Aorta (tissue), 5 donors: ENCODE results near the gene CHRM3. TPM values are rescaled to one million over a fixed set of nuclear protein-coding genes. Genes with fewer than 3 reads are reported as not detected.
"Not testable (repeated sequence)": the region's sequence is repeated elsewhere in the genome, so short reads cannot be mapped to it uniquely, and the experiment has no call there.

Experiments
- ATAC-seq: fragments of 200-7000 bp; cut with Tn5 transposase; one replicate; pipeline ENCODE4 v1.9.1; 2022; ENCODE audit warnings: moderate library complexity; ENCODE audit not compliant: low FRiP score
- DNase-seq, 2 donors: peaks; one replicate each; pipeline ENCODE4 v3.0.0-alpha.2; 2020
- H3K27ac ChIP-seq, 2 donors: one replicate each; pipeline ENCODE4 v1.5.1; 2013; ENCODE audit warnings: low read length in 2 of 2, mild to moderate bottlenecking in 2 of 2, moderate library complexity in 2 of 2, control low read depth in 1 of 2, inconsistent platforms in 1 of 2, low read depth in 1 of 2
- H3K27me3 ChIP-seq, 2 donors: one replicate each; pipeline ENCODE4 v1.6.1; 2013; ENCODE audit warnings: control low read depth in 1 of 2, low read length in 1 of 2, mild to moderate bottlenecking in 1 of 2, moderate library complexity in 1 of 2; ENCODE audit not compliant: insufficient read depth in 2 of 2, control insufficient read depth in 1 of 2
- H3K36me3 ChIP-seq, 2 donors: one replicate each; pipeline ENCODE4 v1.6.1; 2013; ENCODE audit warnings: control low read depth in 1 of 2, low read length in 1 of 2, mild to moderate bottlenecking in 1 of 2; ENCODE audit not compliant: insufficient read depth in 2 of 2, control insufficient read depth in 1 of 2
- H3K4me1 ChIP-seq, 2 donors: one replicate each; pipeline ENCODE4 v1.6.1; 2013; ENCODE audit warnings: low read length in 2 of 2, control low read depth in 1 of 2, mild to moderate bottlenecking in 1 of 2, moderate library complexity in 1 of 2; ENCODE audit not compliant: insufficient read depth in 2 of 2, control insufficient read depth in 1 of 2
- H3K4me3 ChIP-seq, 2 donors: one replicate each; pipeline ENCODE4 v1.5.1; 2013; ENCODE audit warnings: low read length in 2 of 2, control low read depth in 1 of 2, mild to moderate bottlenecking in 1 of 2
- H3K9me3 ChIP-seq: one replicate; pipeline ENCODE4 v1.6.1; 2013; ENCODE audit warnings: mild to moderate bottlenecking, low read length; ENCODE audit not compliant: control insufficient read depth
- WGBS, 2 donors: extraction: QIAGEN DNeasy Blood & Tissue Kit; methylation state at CpG; one replicate each; pipeline ENCODE4 v1.1.7; 2013; 5-methylcytosine and 5-hydroxymethylcytosine counted together
- intact Hi-C, 2 donors: fragments of 100-400 bp; cut with DNase I; formaldehyde crosslinking; loops; one replicate each; pipeline versions ENCODE4 v1.14.2 to v1.15.0; 2022
- polyA plus RNA-seq, 2 donors: library from polyadenylated mRNA; stranded (reverse); fragments of 200-250 nt; gene quantifications; one replicate each; pipeline ENCODE4 v1.2.3, GENCODE V29; 2013
- total RNA-seq, 2 donors: library from RNA; stranded (reverse); fragmentation: NEBNext Ultra II Directional; extraction: Animal tissue kit (Norgen Biotek cat#: 25700); gene quantifications; one replicate each; pipeline ENCODE4 v1.2.1, GENCODE V29; 2021
- donor health status: healthy with polysubstance abuse.
- donor health status: Bipolar disorder and iron deficiency.
- donor health status: DM: no; HTN: no; CAD: no.
- donor health status: DM: no; HTN: no; CAD: no.
- donor health status: DM: yes; HTN: yes; CAD: no.

CHRM3 gene
- total and polyA plus RNA-seq, 4 donors: 0.26 to 4.0 (median 3.8) TPM; not detected in 1

- H3K4me1 ChIP-seq: no peaks in the 10 kb centered on the region
- ATAC-seq (no peak), DNase-seq (no peak)
- 50 to 53% methylated on average over 4 of the region's 4 CpGs for WGBS, 2 donors
- no peaks in the 10 kb centered on the region for H3K36me3 ChIP-seq
- no peak overlapping the region for H3K27ac ChIP-seq
- no peaks in the 10 kb centered on the region for H3K9me3 ChIP-seq
- intact Hi-C loops: no loop called here
- no peak overlapping the region for H3K4me3 ChIP-seq
- H3K27me3 ChIP-seq: no peaks in the 10 kb centered on the region
These were observed 25.0 kb upstream of the CHRM3 start for GRCh38 chr1:239361403-239361802.

DNA sequence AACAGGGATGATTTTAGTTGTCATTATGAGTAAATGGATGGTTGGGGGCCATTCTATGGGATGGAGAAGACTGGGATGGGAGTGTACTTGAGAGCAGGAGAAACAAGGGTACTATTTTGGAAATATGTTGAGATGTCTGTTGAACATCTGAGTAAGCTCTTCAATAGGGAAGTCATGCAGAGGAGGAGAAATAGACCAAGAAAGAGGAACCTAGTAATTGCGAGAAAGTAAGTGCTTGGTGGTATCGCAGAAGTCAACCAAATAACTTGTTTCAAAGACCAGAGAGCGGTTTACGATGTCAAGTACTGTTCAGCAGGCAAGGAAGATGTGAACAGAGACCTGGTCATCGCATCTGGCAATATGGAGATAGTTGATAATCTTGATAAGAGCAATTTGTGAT, 22.4 kb upstream of the CHRM3 start:
- Histone ChIP-seq H3K4me1 (no peaks in the 10 kb centered on the region), H3K9me3 (no peaks in the 10 kb centered on the region), H3K36me3 (no peaks in the 10 kb centered on the region), H3K4me3 (no peak overlapping the region), H3K27ac (no peak overlapping the region), H3K27me3 (peaks cover 0 to 1% of the 10 kb centered on the region in 2 donors)
- ATAC-seq (no peak), DNase-seq (no peak)
- 95 to 100% methylated on average over 5 of the region's 5 CpGs for WGBS, 2 donors
- intact Hi-C loops: no loop called here

DNA sequence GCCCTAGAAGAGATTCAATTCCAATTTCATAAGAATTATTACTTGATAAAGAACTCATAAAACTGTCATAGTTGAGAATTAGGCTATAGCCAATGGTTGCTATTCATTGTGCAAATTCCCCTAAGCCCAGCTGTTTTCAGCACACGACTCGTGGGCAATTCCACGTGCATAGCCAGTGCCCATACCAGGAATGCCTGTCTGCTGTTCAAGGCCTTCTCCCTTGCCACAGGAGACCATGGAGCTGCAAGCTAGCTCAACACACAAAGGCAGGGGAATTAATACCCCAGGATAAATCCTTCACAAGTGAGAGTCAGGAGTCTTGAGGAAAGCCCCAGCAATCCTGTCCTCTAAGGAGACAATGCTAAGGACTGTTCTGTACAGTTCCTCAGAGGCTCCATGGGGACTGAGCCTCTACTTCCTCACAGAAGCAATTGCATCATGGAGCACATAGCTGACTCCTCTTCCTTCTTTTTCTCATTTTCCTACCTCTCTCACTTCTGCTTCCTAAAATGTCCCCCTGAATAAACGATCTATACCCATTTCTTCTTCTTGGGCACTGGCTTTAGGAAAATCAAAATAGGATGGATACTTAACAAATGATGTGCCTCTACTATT, 19.1 kb upstream of the CHRM3 start:
- intact Hi-C loops: no loop called here
- Histone ChIP-seq H3K36me3 (no peaks in the 10 kb centered on the region), H3K4me3 (no peak overlapping the region), H3K9me3 (no peaks in the 10 kb centered on the region), H3K27me3 (peaks cover 0 to 1% of the 10 kb centered on the region in 2 donors), H3K27ac (no peak overlapping the region), H3K4me1 (no peaks in the 10 kb centered on the region)
- 76 to 86% methylated on average over 4 of the region's 4 CpGs for WGBS, 2 donors
- no peak for DNase-seq
- no peak for ATAC-seq

DNA sequence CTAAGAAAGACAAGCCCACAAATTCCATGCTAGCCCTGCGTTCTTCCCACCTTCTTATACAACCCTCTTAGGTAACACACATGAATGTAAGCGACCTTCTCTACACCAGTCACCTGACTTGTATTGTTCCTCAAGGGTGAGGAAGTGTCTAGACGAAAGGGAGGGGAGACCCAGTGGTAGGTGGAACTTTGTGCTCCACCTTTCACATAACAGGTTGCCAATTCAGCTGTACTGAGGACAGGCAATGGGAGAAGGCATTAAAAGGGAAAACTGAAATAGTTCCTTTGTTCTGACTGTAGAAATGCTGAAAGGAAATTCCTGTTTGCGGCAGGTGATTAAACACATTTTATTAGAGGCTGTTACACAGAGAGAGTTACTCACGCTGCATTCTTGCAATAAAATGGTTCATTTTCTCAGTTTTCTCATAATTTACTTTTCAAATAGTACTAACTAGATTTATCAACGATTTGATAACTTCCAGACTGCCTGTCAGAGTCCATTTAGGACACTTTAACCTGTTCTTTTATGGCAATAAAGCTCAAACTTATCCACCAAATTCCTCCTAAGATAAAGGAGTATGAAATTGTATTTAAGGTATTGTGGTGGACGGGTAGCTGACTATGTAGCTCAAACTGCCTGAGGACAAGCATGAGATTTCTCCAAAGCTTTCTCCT, 17.8 kb upstream of the CHRM3 start:
- Histone ChIP-seq H3K27me3 (peaks cover 0 to 1% of the 10 kb centered on the region in 2 donors), H3K27ac (no peak overlapping the region), H3K4me3 (no peak overlapping the region), H3K4me1 (no peaks in the 10 kb centered on the region), H3K36me3 (no peaks in the 10 kb centered on the region), H3K9me3 (no peaks in the 10 kb centered on the region)
- whole genome bisulfite sequencing, 2 donors: 70 to 76% methylated on average over 7 of the region's 7 CpGs
- intact Hi-C loops: no loop called here
- no peak for DNase-seq
- no peak for ATAC-seq

DNA sequence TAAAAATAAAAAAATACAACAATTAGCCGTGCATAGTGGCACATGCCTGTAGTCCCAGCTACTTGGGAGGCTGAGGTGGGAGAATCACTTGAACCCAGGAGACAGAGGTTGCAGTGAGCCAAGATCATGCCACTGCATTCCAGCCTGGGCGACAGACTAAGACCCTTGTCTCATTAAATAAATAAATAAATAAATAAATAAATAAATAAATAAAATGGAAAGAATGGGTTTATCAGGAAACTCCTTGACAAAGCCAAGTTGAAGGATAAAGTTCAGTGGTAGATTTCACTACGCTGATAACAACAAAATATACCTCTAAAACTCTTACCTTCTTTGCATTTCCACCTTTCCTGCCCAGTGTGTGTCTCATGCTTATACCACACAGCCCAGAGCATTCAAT, 15.5 kb upstream of the CHRM3 start:
- H3K27me3 ChIP-seq, H3K27ac ChIP-seq, H3K36me3 ChIP-seq, H3K4me1 ChIP-seq, ATAC-seq, intact Hi-C loops, H3K4me3 ChIP-seq, DNase-seq, H3K9me3 ChIP-seq: not testable (repeated sequence)
- WGBS, 2 donors: 63 to 67% methylated on average over 3 of the region's 3 CpGs

- Histone ChIP-seq H3K4me3 (no peak overlapping the region), H3K27ac (no peak overlapping the region), H3K4me1 (no peaks in the 10 kb centered on the region), H3K36me3 (no peaks in the 10 kb centered on the region), H3K27me3 (no peaks in the 10 kb centered on the region), H3K9me3 (no peaks in the 10 kb centered on the region)
- WGBS, 2 donors: 96 to 98% methylated on average over 5 of the region's 5 CpGs
- DNase-seq: no peak
- intact Hi-C loops: no loop called here
- ATAC-seq: no peak
These were observed 3.7 kb upstream of the CHRM3 start for GRCh38 chr1:239382666-239383065.

GRCh38 chr1:239383714-239384113, 2.7 kb upstream of the CHRM3 start:
- Histone ChIP-seq H3K4me1 (no peaks in the 10 kb centered on the region), H3K4me3 (no peak overlapping the region), H3K27me3 (no peaks in the 10 kb centered on the region), H3K36me3 (no peaks in the 10 kb centered on the region), H3K27ac (no peak overlapping the region), H3K9me3 (no peaks in the 10 kb centered on the region)
- no peak for ATAC-seq
- intact Hi-C loops: no loop called here
- no peak for DNase-seq
- WGBS, 2 donors: 90 to 95% methylated on average over 3 of the region's 3 CpGs

DNA sequence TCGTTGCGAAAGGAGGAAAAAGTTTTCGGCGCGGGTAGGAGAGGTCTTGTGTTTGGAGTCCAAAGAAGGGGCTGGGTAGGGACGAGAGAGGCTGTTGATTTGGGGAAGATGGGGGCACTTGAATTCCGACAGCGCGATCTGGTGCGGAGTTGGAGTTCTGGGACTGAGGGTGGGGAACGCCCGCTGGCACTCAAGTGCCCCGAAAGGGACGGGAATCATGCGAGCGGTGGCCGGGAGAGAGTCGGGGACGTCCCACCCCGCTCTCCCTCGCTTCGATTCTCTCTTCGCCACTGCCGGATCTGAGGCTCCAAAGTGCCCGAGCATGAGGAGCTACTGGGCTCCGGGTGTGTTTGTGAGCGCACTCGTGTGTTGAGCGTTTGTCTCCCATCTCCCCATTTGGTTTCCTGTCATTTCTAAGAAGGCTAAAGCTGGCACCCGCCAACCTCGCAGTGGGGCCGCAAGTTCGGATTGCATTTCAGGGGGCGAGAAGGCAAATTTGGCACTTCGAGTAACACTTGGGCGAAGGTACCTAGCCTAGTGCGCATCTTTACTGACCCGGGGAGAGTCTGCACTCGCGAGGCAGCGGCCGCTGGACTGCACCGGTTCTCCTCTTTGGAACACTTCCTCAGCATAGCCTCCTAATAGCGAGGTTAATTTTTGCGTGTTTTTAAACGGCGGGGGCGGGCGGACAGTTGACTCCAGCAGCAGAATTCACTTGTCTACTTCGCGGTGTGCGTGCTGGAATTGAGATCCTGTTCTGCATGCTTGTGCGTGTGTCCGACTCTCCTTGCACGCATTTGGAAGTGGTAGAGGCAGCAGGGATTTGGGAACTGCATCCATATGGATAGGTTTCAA, 1.2 kb downstream of the CHRM3 start:
- H3K4me3 ChIP-seq: peak overlapping the region; percentile 27 to 37
- 1% methylated on average over 54 to 55 of the region's 55 CpGs for WGBS, 2 donors
- H3K9me3 ChIP-seq: no peaks in the 10 kb centered on the region
- peak; percentile 19 for ATAC-seq
- no peak for DNase-seq
- intact Hi-C loops: loop anchor here in 1 of 2 donors (5.0 kb wide), 1 partner anchor 510 kb away; no protein-coding TSS in a partner anchor
- H3K36me3 ChIP-seq: no peaks in the 10 kb centered on the region
- H3K27ac ChIP-seq: no peak overlapping the region
- H3K27me3 ChIP-seq: no peaks in the 10 kb centered on the region
- H3K4me1 ChIP-seq: no peaks in the 10 kb centered on the region
